Stimulated activated CD8-positive, alpha-beta memory T cell treated with anti-CD3 and anti-CD28 coated beads, Interleukin-12 subunit alpha, Interleukin-12 subunit beta, amount 100 ng/mL, for 24 hours (primary cell): ENCODE measurements around the gene NUDT17.

ENCODE experiments used
- DNase-seq: peaks from one replicate; pipeline ENCODE4 v3.0.0-alpha.2; 2020; ENCODE audit errors: extremely low read depth

The NUDT17 gene

GRCh38 chr1:145891143-145891542, 45.7 kb downstream of the NUDT17 start:
- DNase-seq, result no peak

GRCh38 chr1:145891587-145892485, 46.4 kb downstream of the NUDT17 start:
- no peak for DNase-seq

- no peak for DNase-seq
These were observed 47.2 kb downstream of the NUDT17 start for GRCh38 chr1:145892486-145893087.

GRCh38 chr1:145893306-145894055, 48.1 kb downstream of the NUDT17 start:
- DNase-seq, result no peak

- DNase-seq, result no peak
These were observed 50.0 kb downstream of the NUDT17 start for GRCh38 chr1:145895471-145895870.

- DNase-seq, result no peak
These were observed 52.5 kb downstream of the NUDT17 start for GRCh38 chr1:145897969-145898368.
